Ovary (tissue), 9 donors: ENCODE results near the gene VENTX. TPM values are rescaled to one million over a fixed set of nuclear protein-coding genes. Genes with fewer than 3 reads are reported as not detected.

Experiments used
- DNase-seq, 5 donors: peaks; one replicate each; pipeline ENCODE4 v3.0.0-alpha.2; 2019 to 2020
- H3K27ac ChIP-seq, 2 donors: fragments of 200-600 bp; one replicate each; pipeline versions ENCODE4 v1.5.1 to v1.8.0; 2019 to 2022
- H3K27me3 ChIP-seq: fragments of 200-600 bp; one replicate; pipeline ENCODE4 v1.8.0; 2022
- H3K36me3 ChIP-seq: fragments of 200-600 bp; sonication (generic); one replicate; pipeline ENCODE4 v1.5.1; 2019
- H3K4me1 ChIP-seq: one replicate; pipeline ENCODE4 v1.8.1; 2013; ENCODE audit warnings: mild to moderate bottlenecking, moderate library complexity; ENCODE audit not compliant: insufficient read depth
- H3K4me3 ChIP-seq: fragments of 200-600 bp; sonication (generic); one replicate; pipeline ENCODE4 v1.5.1; 2017
- H3K9me3 ChIP-seq, 2 donors: fragments of 200-600 bp in 1 of 2; sonication (generic) in 1 of 2; one replicate each; pipeline versions ENCODE4 v1.5.1 to v1.8.1; 2013 to 2019; ENCODE audit warnings: mild to moderate bottlenecking in 1 of 2, moderate library complexity in 1 of 2
- CTCF ChIP-seq, 3 donors: fragments of 450-650 bp in 2 of 3; fragments of 200-600 bp in 1 of 3; IDR thresholded peaks; one replicate each; pipeline versions ENCODE4 v1.5.1 to v1.8.0; 2016 to 2022; ENCODE audit warnings: antibody characterized with exemption in 3 of 3, mild to moderate bottlenecking in 1 of 3
- EP300 ChIP-seq: sonication (generic); formaldehyde crosslinking; IDR thresholded peaks from one replicate; pipeline ENCODE4 v1.6.1; 2017; ENCODE audit warnings: antibody characterized with exemption
- POLR2A ChIP-seq: fragments of 450-650 bp; IDR thresholded peaks from one replicate; pipeline ENCODE4 v1.6.1; 2017; ENCODE audit warnings: antibody characterized with exemption, mild to moderate bottlenecking, moderate library complexity
- WGBS, 3 donors: extraction: QIAGEN DNeasy Blood & Tissue Kit in 1 of 3; methylation state at CpG; one replicate each; pipeline versions ENCODE4 v1.1.5 to v1.1.7; 2013 to 2017; 5-methylcytosine and 5-hydroxymethylcytosine counted together
- intact Hi-C, 4 donors: fragments of 100-400 bp; cut with DNase I; formaldehyde crosslinking; loops; one replicate each; pipeline versions ENCODE4 v1.11.0 to v1.15.1; 2022 to 2023
- polyA plus RNA-seq, 2 donors: library from polyadenylated mRNA; stranded (reverse); fragments of 200-250 nt in 1 of 2; fragments of 350-450 nt in 1 of 2; fragmentation: Illumina TruSeq in 1 of 2; extraction: RNeasy Lipid Tissue Mini Kit (QIAGEN cat#74804) in 1 of 2; gene quantifications; one replicate each; pipeline ENCODE4 v1.2.3, GENCODE V29; 2013 to 2014
- total RNA-seq, 7 donors: library from RNA; depleted of rRNA in 2 of 7; stranded (reverse); fragments of >200 nt in 2 of 7; fragmentation: NEBNext Ultra II Directional in 3 of 7; extraction: Animal tissue kit (Norgen Biotek cat#: 25700) in 3 of 7; gene quantifications; one replicate each; pipeline versions ENCODE4 v1.1.0 to v1.2.4, GENCODE V29; 2016 to 2023
- donor health status: DM: no; HTN: no; CAD: no; lungs with moderate emphysema.
- donor health status: DM: no; HTN: no; CAD: no.
- donor health status: Bipolar disorder and iron deficiency.
- donor health status: DM: yes; HTN: yes; CAD: no.
- donor health status: DM: no; HTN: no; CAD: no.
- donor health status: DM: yes; HTN: yes; CAD: no.

Gene VENTX
- total and polyA plus RNA-seq, 9 donors = 0.23 to 2.2 (median 0.83) TPM

DNA sequence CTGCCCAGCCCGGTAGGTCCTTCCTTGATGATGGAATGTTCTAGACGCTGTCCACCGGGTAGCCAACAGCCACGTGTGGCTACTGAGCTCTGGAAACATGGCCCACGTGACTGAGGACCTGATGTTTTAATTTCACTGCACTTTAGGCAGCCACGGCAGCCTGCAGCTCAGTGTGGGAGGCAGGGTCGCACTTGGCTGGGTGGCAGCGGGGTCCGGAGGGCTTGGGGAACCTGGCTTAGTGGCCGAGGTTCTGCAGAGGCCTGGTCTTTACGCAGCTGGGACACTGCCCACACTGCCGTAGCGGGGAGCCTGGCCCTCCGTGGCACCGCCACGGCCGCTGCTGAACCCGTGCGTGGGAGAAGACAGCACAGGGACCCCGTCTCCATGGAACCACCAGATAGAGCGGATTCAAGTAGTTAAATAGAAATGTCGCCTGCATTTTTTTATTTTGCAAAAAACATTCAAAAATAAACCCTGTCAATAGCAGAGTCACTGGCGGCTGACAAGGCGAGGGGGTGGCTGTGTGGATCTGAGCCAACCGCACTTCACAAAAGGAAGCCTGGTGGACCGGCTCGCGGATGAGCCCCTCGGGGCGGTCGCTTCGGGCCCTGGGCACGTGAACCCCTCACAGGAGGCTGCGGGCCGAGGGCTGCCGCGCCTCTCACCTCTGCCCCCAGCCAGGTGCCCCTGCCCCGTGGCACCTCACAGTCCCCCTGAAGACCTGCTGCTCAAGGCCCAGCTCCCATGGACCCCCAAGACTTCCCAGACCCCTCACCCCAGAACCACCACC, 33.2 kb upstream of the VENTX start:
- no peak for TF ChIP-seq EP300
- TF ChIP-seq POLR2A = no peak
- TF ChIP-seq CTCF (IDR thresholded peaks at IDR 0.05) = no peak
- intact Hi-C loops = no loop called here
- DNase-seq = peak in 1 of 5 donors; percentile 22
- no peak overlapping the region for H3K4me3 ChIP-seq
- 83 to 91% (median 88%) methylated on average over 38 of the region's 38 CpGs for WGBS, 3 donors
- H3K27ac ChIP-seq = no peak overlapping the region
- no peaks in the 10 kb centered on the region for H3K36me3 ChIP-seq
- no peaks in the 10 kb centered on the region for H3K4me1 ChIP-seq
- no peaks in the 10 kb centered on the region for H3K9me3 ChIP-seq
- no peaks in the 10 kb centered on the region for H3K27me3 ChIP-seq

DNA sequence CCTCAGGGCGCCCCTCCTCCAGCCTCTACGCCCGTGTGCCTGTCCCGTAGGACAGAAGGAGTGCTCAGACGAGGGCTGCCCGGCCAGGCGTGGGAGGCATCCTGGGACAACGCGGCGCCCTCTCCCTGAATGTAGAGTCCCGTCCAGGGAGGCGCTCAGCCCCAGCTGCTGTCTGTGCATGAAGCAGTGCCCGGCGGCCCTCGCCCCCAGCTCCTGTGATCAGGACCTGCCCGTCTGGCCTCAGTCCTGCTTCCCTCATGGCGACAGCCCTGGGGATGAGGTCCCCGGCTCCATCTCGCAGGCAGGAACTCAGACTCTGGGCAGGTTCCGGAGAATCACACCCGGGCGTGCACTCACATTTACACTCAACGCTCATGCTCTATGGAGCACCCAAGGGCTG, 32.5 kb upstream of the VENTX start:
- Histone ChIP-seq H3K27ac (no peak overlapping the region), H3K27me3 (no peaks in the 10 kb centered on the region), H3K4me3 (no peak overlapping the region), H3K4me1 (no peaks in the 10 kb centered on the region), H3K9me3 (no peaks in the 10 kb centered on the region), H3K36me3 (no peaks in the 10 kb centered on the region)
- intact Hi-C loops = no loop called here
- TF ChIP-seq CTCF (IDR thresholded peaks at IDR 0.05) (no peak), POLR2A (no peak), EP300 (no peak)
- DNase-seq = peak in 1 of 5 donors; percentile 25
- WGBS, 3 donors = 68 to 89% (median 85%) methylated on average over 23 of the region's 23 CpGs

- no peak for TF ChIP-seq EP300
- TF ChIP-seq POLR2A = no peak
- TF ChIP-seq CTCF (IDR thresholded peaks at IDR 0.05) = no peak
- intact Hi-C loops = no loop called here
- WGBS, 3 donors = 75 to 83% (median 81%) methylated on average over 16 to 17 of the region's 17 CpGs
These were observed 31.2 kb upstream of the VENTX start for GRCh38 chr10:133206356-133207040.

GRCh38 chr10:133207041-133207600, 30.5 kb upstream of the VENTX start:
- Histone ChIP-seq H3K4me1 (no peaks in the 10 kb centered on the region), H3K9me3 (no peaks in the 10 kb centered on the region), H3K36me3 (no peaks in the 10 kb centered on the region), H3K27me3 (no peaks in the 10 kb centered on the region), H3K4me3 (no peak overlapping the region), H3K27ac (no peak overlapping the region)
- DNase-seq = peak in 1 of 5 donors; percentile 28
- 86 to 90% (median 90%) methylated on average over 36 of the region's 36 CpGs for WGBS, 3 donors
- TF ChIP-seq CTCF (IDR thresholded peaks at IDR 0.05) (no peak), EP300 (no peak), POLR2A (no peak)
- intact Hi-C loops = no loop called here

More at GRCh38 chr10:133206356-133207040, 31.2 kb upstream of the VENTX start:
- DNase-seq = peak in 1 of 5 donors; percentile 19
- Histone ChIP-seq H3K9me3 (no peaks in the 10 kb centered on the region), H3K36me3 (no peaks in the 10 kb centered on the region), H3K27ac (no peak overlapping the region), H3K4me3 (no peak overlapping the region), H3K4me1 (no peaks in the 10 kb centered on the region), H3K27me3 (no peaks in the 10 kb centered on the region)
